Activated CD8-positive, alpha-beta memory T cell treated with anti-CD3 and anti-CD28 coated beads, Interleukin-2, amount 50 U/mL, for 1 hour (primary cell): ENCODE results near the gene AMIGO2.

Source experiments
- DNase-seq: peaks from one replicate; pipeline ENCODE4 v3.0.0-alpha.2; 2020; ENCODE audit errors: extremely low read depth

AMIGO2 gene

DNA sequence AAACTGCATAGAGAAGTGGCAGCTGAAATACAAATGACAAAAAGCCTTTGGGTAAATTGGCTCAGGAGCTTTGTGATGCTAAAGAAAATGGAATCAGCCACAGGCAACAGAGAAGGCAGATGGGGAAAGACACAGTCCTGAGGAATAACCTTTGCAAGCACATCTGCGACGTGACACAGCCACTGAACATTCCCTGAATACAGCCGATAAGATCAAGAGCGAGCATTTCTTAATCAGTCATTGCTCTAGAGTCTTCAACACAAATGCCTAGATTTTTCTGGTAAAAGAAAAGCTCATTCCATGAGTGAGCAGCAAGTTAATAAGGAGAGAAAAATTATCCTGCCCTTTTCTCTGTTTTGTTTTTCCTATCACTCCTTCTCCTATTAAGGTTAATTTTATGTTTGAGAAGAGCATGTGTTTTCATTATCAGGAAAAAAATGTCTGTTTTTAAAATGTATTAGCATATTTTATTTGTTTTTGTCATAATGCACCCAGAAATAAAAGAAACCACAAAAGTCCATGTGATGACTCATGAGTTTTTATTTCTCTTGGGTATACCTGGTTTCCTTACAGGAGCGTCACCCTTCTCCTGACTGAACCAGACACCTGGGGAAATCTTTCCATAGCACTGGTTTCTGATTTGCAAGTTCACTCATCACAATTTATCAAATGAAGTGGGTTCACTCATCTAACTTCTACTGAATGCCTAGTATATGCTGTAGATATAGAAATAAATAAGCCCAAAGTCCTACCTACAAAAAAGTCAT lies 45.8 kb downstream of the AMIGO2 start:
- no peak for DNase-seq

DNA sequence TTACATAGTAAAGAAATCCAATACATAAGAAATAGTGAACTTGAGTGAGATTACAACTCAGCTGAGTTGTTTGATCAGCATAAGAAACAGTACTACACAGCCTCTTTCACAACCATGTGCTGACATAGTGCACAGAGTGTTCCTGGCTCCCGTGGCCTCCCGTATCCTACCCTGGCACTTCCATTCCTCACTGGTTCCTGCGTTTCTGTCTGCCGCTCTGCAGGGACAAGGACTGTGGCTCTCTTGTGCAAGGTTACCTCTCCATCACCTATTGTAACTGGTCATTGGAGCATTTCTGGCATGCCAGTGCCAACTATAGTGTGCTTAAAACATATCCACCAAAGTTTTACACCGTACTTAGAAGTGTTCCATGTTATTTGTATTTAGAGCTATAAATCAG lies 46.7 kb downstream of the AMIGO2 start:
- no peak for DNase-seq

DNA sequence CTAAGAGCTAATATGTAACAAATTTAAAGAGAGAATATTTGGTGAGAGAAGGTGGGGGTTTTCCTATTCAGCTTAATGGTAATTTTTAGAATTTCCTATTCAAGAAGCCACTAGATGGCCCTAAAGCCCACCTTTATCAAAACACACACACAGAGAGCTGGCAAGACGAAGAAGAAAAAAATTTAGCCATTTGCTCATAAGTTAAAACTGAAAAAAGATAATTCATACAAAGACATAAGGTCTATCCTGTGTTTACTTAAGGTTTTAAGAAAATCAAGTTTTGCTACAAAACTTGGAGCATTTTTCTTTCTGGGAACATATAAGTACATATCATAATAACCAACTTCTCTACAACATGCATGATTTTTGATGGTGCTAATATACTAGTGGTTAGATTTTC lies 47.1 kb downstream of the AMIGO2 start:
- no peak for DNase-seq

DNA sequence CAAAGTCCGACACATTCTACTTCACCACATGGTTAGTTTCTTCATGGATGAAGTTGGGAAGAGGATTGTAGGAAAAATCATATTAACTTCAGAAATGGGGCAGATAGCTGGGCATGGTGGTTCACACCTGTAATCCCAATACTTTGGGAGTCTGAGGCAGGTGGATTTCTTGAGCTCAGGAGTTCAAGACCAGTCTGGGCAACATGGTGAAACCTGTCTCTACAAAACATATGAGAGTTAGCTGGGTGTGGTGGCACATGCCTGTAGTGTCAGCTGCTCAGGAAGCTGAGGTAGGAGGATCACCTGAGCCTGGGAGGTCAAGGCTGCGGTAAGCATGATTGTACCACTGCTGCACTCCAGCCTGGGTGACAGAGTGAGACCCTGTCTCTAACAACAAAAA lies 49.9 kb downstream of the AMIGO2 start:
- no peak for DNase-seq

DNA sequence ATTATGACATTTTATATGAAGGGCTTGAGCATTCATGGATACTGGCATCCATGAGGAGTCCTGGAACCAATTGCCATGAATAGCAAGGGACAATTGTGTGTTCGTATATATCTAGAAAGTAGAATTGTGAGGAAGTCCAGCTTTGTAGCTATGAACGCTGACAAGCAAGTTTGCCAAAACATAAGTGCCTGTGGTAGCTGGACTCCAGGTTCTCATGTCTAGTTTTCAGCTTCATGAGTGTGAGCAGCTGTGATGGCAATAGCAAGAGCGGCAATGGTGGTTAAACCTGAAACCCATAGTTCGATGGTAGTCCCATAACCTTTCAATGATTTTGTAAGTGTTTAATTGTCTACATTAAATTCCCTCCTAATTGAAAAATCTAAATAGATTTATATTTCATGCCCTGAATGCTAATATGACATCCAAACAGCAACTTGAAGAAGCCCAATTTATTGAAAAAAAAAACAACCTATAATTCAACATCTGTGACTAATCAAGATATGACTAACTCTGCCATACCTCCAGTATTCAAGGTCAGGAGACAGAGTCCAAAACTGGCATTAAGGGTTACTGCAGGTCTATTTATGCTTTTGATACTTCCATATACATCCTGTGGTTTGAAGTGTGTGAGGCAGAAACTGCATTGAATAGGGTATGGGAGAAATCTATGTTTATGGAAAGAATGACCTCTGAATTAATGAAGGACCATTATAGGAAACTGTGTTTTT lies 50.6 kb downstream of the AMIGO2 start:
- no peak for DNase-seq

DNA sequence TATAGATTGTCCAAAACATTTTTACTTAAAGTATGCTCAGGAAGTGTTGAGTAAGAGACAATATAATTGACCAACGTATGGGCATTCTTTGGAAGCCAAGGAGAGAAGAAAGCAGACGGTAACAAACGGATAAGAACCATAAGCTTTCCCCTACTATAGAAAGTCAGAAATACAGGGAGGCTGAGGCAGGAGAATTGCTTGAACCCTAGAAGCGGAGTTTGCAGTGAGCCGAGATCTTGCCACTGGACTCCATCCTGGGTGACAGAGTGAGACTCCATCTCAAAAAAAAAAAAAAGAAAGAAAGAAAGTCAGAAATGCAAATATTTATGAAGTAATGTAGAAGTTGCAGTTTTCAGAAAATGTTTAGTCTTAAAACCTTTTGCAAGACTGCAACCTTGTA lies 51.6 kb downstream of the AMIGO2 start:
- no peak for DNase-seq
